IMR-90 (cell line): ENCODE data around the gene ABHD12. TPM values are rescaled to one million over a fixed set of nuclear protein-coding genes. Genes with fewer than 3 reads are reported as not detected.

Experiments
- ATAC-seq: fragments of 200-7000 bp; cut with Tn5 transposase; 2 replicates; pipeline ENCODE4 v1.9.1; 2020; ENCODE audit warnings: low read depth, mild to moderate bottlenecking, moderate library complexity
- BruUV-seq: library from RNA; stranded (reverse); fragments of 400-500 nt; replicated peaks from 2 replicates; lab custom pipeline; 2021; lab: Mats Ljungman, UMichigan
- CTCF ChIA-PET: fragments of 300-600 bp; formaldehyde crosslinking; extraction: SDS; loops from one replicate; lab custom pipeline; 2021; ENCODE audit warnings: antibody characterized with exemption; lab: Yijun Ruan, JAX
- POLR2A ChIA-PET: fragments of 300-600 bp; sonication (Branson Sonifier 250); formaldehyde crosslinking; loops from one replicate; lab custom pipeline; 2022; ENCODE audit warnings: antibody characterized with exemption; ENCODE audit not compliant: unreplicated experiment; lab: Charles Lee
- DNase-seq: peaks from one replicate; pipeline ENCODE4 v3.0.0; 2013
- H2AFZ ChIP-seq: replicated peaks from 2 replicates; pipeline ENCODE3; 2013; ENCODE audit warnings: low read length, mild to moderate bottlenecking; ENCODE audit not compliant: poor library complexity
- H2AK5ac ChIP-seq: 2 replicates; pipeline ENCODE4 v1.6.1; 2013; ENCODE audit warnings: low read depth, low read length, inconsistent platforms
- H2AK9ac ChIP-seq: replicated peaks from 2 replicates; pipeline ENCODE3; 2013; ENCODE audit warnings: mild to moderate bottlenecking, low read depth, low read length, moderate library complexity; ENCODE audit not compliant: poor library complexity
- H2BK120ac ChIP-seq: 2 replicates; pipeline ENCODE4 v1.6.1; 2013; ENCODE audit warnings: low read depth, low read length, inconsistent platforms
- H2BK15ac ChIP-seq: 3 replicates; pipeline ENCODE4 v1.6.1; 2013; ENCODE audit warnings: low read depth, low read length, inconsistent platforms
- H2BK20ac ChIP-seq: 2 replicates; pipeline ENCODE4 v1.6.1; 2013; ENCODE audit warnings: low read depth, mild to moderate bottlenecking, inconsistent platforms, low read length, moderate library complexity
- H2BK5ac ChIP-seq: 2 replicates; pipeline ENCODE4 v1.6.1; 2013; ENCODE audit warnings: mild to moderate bottlenecking, low read depth, low read length, inconsistent platforms; ENCODE audit not compliant: poor library complexity, severe bottlenecking
- H3K14ac ChIP-seq: replicated peaks from 2 replicates; pipeline ENCODE4 v1.6.1; 2013; ENCODE audit warnings: low read depth, low read length, inconsistent platforms
- H3K18ac ChIP-seq: 2 replicates; pipeline ENCODE4 v1.6.1; 2013; ENCODE audit warnings: low read depth, low read length, control low read depth
- H3K23ac ChIP-seq: 2 replicates; pipeline ENCODE4 v1.6.1; 2013; ENCODE audit warnings: low read depth, low read length, inconsistent platforms
- H3K27ac ChIP-seq: 2 replicates; pipeline ENCODE4 v1.5.1; 2013; ENCODE audit warnings: mild to moderate bottlenecking, control low read depth, low read length; ENCODE audit not compliant: insufficient read depth
- H3K27me3 ChIP-seq: 2 replicates; pipeline ENCODE4 v1.6.1; 2013; ENCODE audit warnings: low read length; ENCODE audit not compliant: control insufficient read depth, insufficient read depth
- H3K36me3 ChIP-seq: 2 replicates; pipeline ENCODE4 v1.6.1; 2013; ENCODE audit warnings: low read length, mixed read lengths; ENCODE audit not compliant: control insufficient read depth, insufficient read depth
- H3K4ac ChIP-seq: 2 replicates; pipeline ENCODE4 v1.6.1; 2013; ENCODE audit warnings: low read depth, low read length, inconsistent platforms
- H3K4me1 ChIP-seq: 2 replicates; pipeline ENCODE4 v1.6.1; 2013; ENCODE audit warnings: low read length, mixed read lengths; ENCODE audit not compliant: control insufficient read depth, insufficient read depth
- H3K4me2 ChIP-seq: 2 replicates; pipeline ENCODE4 v1.6.1; 2013; ENCODE audit warnings: low read depth, mild to moderate bottlenecking, control low read depth, low read length, moderate library complexity
- H3K4me3 ChIP-seq: 2 replicates; pipeline ENCODE4 v1.5.1; 2013; ENCODE audit warnings: low read depth, mild to moderate bottlenecking, control low read depth, low read length, moderate library complexity; ENCODE audit not compliant: insufficient read depth
- H3K56ac ChIP-seq: 2 replicates; pipeline ENCODE4 v1.6.1; 2013; ENCODE audit warnings: low read length, inconsistent platforms; ENCODE audit not compliant: insufficient read depth; ENCODE audit errors: extremely low read depth
- H3K79me1 ChIP-seq, 2 experiments: 2 replicates each; pipeline ENCODE4 v1.6.1; 2013; ENCODE audit warnings: low read length in 2 of 2, inconsistent platforms in 1 of 2, low read depth in 1 of 2
- H3K9ac ChIP-seq: 2 replicates; pipeline ENCODE4 v1.6.1; 2013; ENCODE audit warnings: low read depth, low read length, control low read depth
- H3K9me1 ChIP-seq: 2 replicates; pipeline ENCODE4 v1.6.1; 2013; ENCODE audit warnings: low read length, inconsistent platforms; ENCODE audit not compliant: insufficient read depth
- H3K9me3 ChIP-seq: 2 replicates; pipeline ENCODE4 v1.6.1; 2013; ENCODE audit warnings: low read length; ENCODE audit not compliant: control insufficient read depth, insufficient read depth
- H4K20me1 ChIP-seq: 2 replicates; pipeline ENCODE4 v1.6.1; 2013; ENCODE audit warnings: low read length, inconsistent platforms; ENCODE audit not compliant: insufficient read depth
- H4K5ac ChIP-seq: 2 replicates; pipeline ENCODE4 v1.6.1; 2013; ENCODE audit warnings: mild to moderate bottlenecking, low read depth, low read length, control low read depth
- H4K8ac ChIP-seq, 2 experiments: 2 replicates each; pipeline ENCODE4 v1.6.1; 2013; ENCODE audit warnings: low read depth in 2 of 2, low read length in 2 of 2, control low read depth in 1 of 2, inconsistent platforms in 1 of 2
- H4K91ac ChIP-seq: 2 replicates; pipeline ENCODE4 v1.6.1; 2013; ENCODE audit warnings: low read depth, low read length, inconsistent platforms; ENCODE audit not compliant: insufficient read depth
- CEBPB ChIP-seq: IDR thresholded peaks from 2 replicates; pipeline ENCODE4 v1.6.1; 2012; ENCODE audit warnings: low read depth, low read length, improper control_type of control experiment
- CHD1 ChIP-seq: IDR thresholded peaks from 2 replicates; pipeline ENCODE4 v1.6.1; 2012; ENCODE audit warnings: low read depth, low read length, improper control_type of control experiment
- ELK1 ChIP-seq: fragments of 150-350 bp; IDR thresholded peaks from 2 replicates; pipeline ENCODE4 v1.6.1; 2016; ENCODE audit warnings: low read depth, mild to moderate bottlenecking, low read length, moderate library complexity, borderline replicate concordance
- FOS ChIP-seq: fragments of 150-350 bp; IDR thresholded peaks from 2 replicates; pipeline ENCODE4 v1.6.1; 2016; ENCODE audit warnings: low read depth, low read length
- MAFK ChIP-seq: IDR thresholded peaks from 2 replicates; pipeline ENCODE4 v1.6.1; 2012; ENCODE audit warnings: low read depth, low read length, improper control_type of control experiment
- MXI1 ChIP-seq: IDR thresholded peaks from 2 replicates; pipeline ENCODE4 v1.6.1; 2012; ENCODE audit warnings: low read depth, mild to moderate bottlenecking, low read length, moderate library complexity, borderline replicate concordance
- RFX5 ChIP-seq: IDR thresholded peaks from 2 replicates; pipeline ENCODE4 v1.8.0; 2012; ENCODE audit warnings: low read depth, mild to moderate bottlenecking, low read length, moderate library complexity
- SMC3 ChIP-seq: fragments of 150-350 bp; IDR thresholded peaks from 2 replicates; pipeline ENCODE4 v1.6.1; 2016; ENCODE audit warnings: low read depth, mild to moderate bottlenecking, antibody characterized with exemption, low read length, moderate library complexity
- WGBS, 2 experiments: methylation state at CpG; one replicate each; pipeline versions ENCODE4 v1.1.5 to v1.1.7; 2013; ENCODE audit warnings: missing lambda C conversion rate in 2 of 2; ENCODE audit not compliant: insufficient read length in 1 of 2; ENCODE audit errors: extremely low coverage in 2 of 2; 5-methylcytosine and 5-hydroxymethylcytosine counted together
- dilution Hi-C: fragments of 300-500 bp; cut with HindIII; formaldehyde crosslinking; loops from one replicate; pipeline ENCODE4 v1.14.3; 2018; ENCODE audit warnings: low sequenced_read_pairs; ENCODE audit not compliant: unreplicated experiment
- in situ Hi-C: fragments of 300-500 bp; cut with MboI; formaldehyde crosslinking; loops from 3 replicates; pipeline ENCODE4 v1.14.3; 2019; ENCODE audit warnings: low sequenced_read_pairs, inconsistent platforms, mixed read lengths
- intact Hi-C: fragments of 100-400 bp; cut with micrococcal nuclease; formaldehyde crosslinking; loops from 2 replicates; pipeline ENCODE4 v1.10.0; 2022
- microRNA-seq, 2 experiments: library from miRNA; stranded (forward) in 1 of 2; unstranded in 1 of 2; fragments of 10-50 nt in 1 of 2; fragments of <30 nt in 1 of 2; gene quantifications in 1 of 2; microRNA quantifications in 1 of 2; one replicate each; pipeline versions ENCODE3 to v1.1.0; 2013 to 2020; ENCODE audit not compliant: insufficient read depth in 1 of 2, insufficient read length in 1 of 2, unreplicated experiment in 1 of 2
- polyA plus RNA-seq, 3 experiments: library from polyadenylated mRNA; depleted of rRNA; stranded (reverse); fragments of >200 nt; gene quantifications; 2 replicates each; pipeline ENCODE4 v1.2.3, GENCODE V29; 2012; ENCODE audit warnings: low replicate concordance in 1 of 3
- small RNA-seq, 5 experiments: library from RNA; depleted of rRNA; stranded (forward); fragments of <200 nt; gene quantifications; one replicate each; pipeline ENCODE3, GENCODE V24; 2012
- total RNA-seq: library from RNA; depleted of rRNA; stranded (reverse); fragments of >200 nt; gene quantifications from 2 replicates; pipeline ENCODE4 v1.2.3, GENCODE V29; 2012; rRNA removed

The ABHD12 gene
- total and polyA plus RNA-seq, 2 of the 4 experiments (the other 2 are of a cell fraction) = 80.7 to 108 TPM

DNA sequence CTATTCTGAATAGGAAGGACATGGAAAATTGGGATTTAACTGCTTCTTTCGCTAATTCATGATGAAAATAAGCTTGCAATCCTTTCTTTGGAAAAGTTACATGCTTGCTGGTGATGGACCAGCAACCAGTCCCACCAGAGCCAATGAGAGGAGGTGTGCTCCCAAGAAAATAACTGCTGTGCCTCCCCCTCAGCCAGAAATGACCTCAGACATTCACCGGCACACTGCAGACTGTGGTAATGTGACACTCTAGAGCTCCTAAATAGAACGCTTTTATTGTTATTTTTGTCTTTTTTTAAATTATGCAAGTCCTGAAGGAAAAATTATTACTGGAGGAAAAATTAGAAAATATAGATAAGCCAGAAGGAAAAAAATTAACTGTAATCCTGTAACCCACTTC, 140.1 kb downstream of the ABHD12 start:
- Histone ChIP-seq H4K8ac (no peak overlapping the region), H2BK120ac (no peak overlapping the region), H3K27me3 (no peaks in the 10 kb centered on the region), H3K27ac (no peak overlapping the region), H3K4me2 (no peak overlapping the region), H3K4me3 (no peak overlapping the region), H4K5ac (no peak overlapping the region), H3K18ac (no peak overlapping the region), H2BK5ac (no peak overlapping the region), H2AFZ (no peak overlapping the region), H3K23ac (no peak overlapping the region), H2AK5ac (no peak overlapping the region), H3K36me3 (peaks cover 8% of the 10 kb centered on the region), H3K56ac (no peak overlapping the region), H3K4me1 (peaks cover 15% of the 10 kb centered on the region), H4K20me1 (peaks cover 62% of the 10 kb centered on the region), H3K4ac (no peak overlapping the region), H3K9ac (no peak overlapping the region; the same call in 1 of the 2 replicates), H3K9me3 (no peaks in the 10 kb centered on the region), H3K9me1 (peaks cover 37% of the 10 kb centered on the region), H2BK15ac (no peak overlapping the region), H2AK9ac (no peak overlapping the region), H4K91ac (no peak overlapping the region), H3K14ac (no peak overlapping the region), H3K79me1 (peaks cover 16 to 72% of the 10 kb centered on the region in 2 experiments), H2BK20ac (no peak overlapping the region)
- CTCF ChIA-PET = interaction anchor here (0.8 kb wide), 1 partner anchor 10 kb away, joined by 4 read pairs; no protein-coding TSS in a partner anchor
- intact Hi-C loops = no loop called here
- DNase-seq (peak; percentile 18), ATAC-seq (no peak)
- in situ Hi-C loops = loop anchor here (10.0 to 25.0 kb wide), 5 partner anchors 56 to 1613 kb away; partner anchors contain the start of genes APMAP, CST3 and ENTPD6
- no TSS peak for BruUV-seq
- dilution Hi-C loops = no loop called here
- POLR2A ChIA-PET = no interaction called here
- TF ChIP-seq MXI1 = no peak
- no peak for TF ChIP-seq CEBPB
- no peak for TF ChIP-seq SMC3
- no peak for TF ChIP-seq RFX5
- no peak for TF ChIP-seq FOS
- no peak for TF ChIP-seq ELK1
- TF ChIP-seq CHD1 = no peak
- TF ChIP-seq MAFK = no peak
- no CpG with 5 or more reads among the region's 3 CpGs for WGBS, 2 experiments

Small RNAs within 50 kb of the gene (microRNA-seq; reads per million reads assigned to microRNA genes)
- not detected for gene AL121772.2 (ENCODE audit: insufficient read depth, insufficient read length)

Small RNAs within 50 kb of the gene (small RNA-seq; reads per million reads assigned to genes)
- 0 to 0.08 (median 0) reads per million in 5 experiments for gene AL121772.2

Other genes with a start within 250 kb of the ABHD12 start
- gene ENTPD6, start 195.1 kb downstream of the ABHD12 start, total RNA-seq = 53.6 and 61.1 TPM in 2 replicates
- 98.4 and 98.6 TPM in 2 replicates for gene ENTPD6, start 195.1 kb downstream of the ABHD12 start, polyA plus RNA-seq (2012; rRNA removed)
- gene PYGB, start 142.8 kb downstream of the ABHD12 start, total RNA-seq = 72.4 and 81.4 TPM in 2 replicates
- gene PYGB, start 142.8 kb downstream of the ABHD12 start, polyA plus RNA-seq (2012; rRNA removed) = 83.1 TPM in 2 replicates
- gene GINS1, start 16.8 kb upstream of the ABHD12 start, total RNA-seq = 6.6 and 12.2 TPM in 2 replicates
- 4.1 and 4.9 TPM in 2 replicates for gene GINS1, start 16.8 kb upstream of the ABHD12 start, polyA plus RNA-seq (2012; rRNA removed)
- gene NINL, start 194.7 kb upstream of the ABHD12 start, total RNA-seq = 3.0 and 3.6 TPM in 2 replicates
- 10.4 and 11.2 TPM in 2 replicates for gene NINL, start 194.7 kb upstream of the ABHD12 start, polyA plus RNA-seq (2012; rRNA removed)
- 7.2 and 10.0 TPM in 2 replicates for gene NANP, start 233.2 kb upstream of the ABHD12 start, total RNA-seq
- gene NANP, start 233.2 kb upstream of the ABHD12 start, polyA plus RNA-seq (2012; rRNA removed) = 4.0 and 4.9 TPM in 2 replicates